Lung (tissue), 12 donors: Measurements from ENCODE around the gene ASS1. TPM values are rescaled to one million over a fixed set of nuclear protein-coding genes. Genes with fewer than 3 reads are reported as not detected.

ENCODE experiments used
- ATAC-seq: fragments of 200-7000 bp; cut with Tn5 transposase; one replicate; pipeline ENCODE4 v1.9.1; 2020; ENCODE audit warnings: moderate number of reproducible peaks; ENCODE audit not compliant: insufficient read depth, low FRiP score
- DNase-seq, 3 donors: peaks; one replicate each; pipeline ENCODE4 v3.0.0-alpha.2; 2013 to 2017
- H3K27ac ChIP-seq, 2 donors: one replicate each; pipeline ENCODE4 v1.5.1; 2013; ENCODE audit warnings: mild to moderate bottlenecking in 2 of 2, moderate library complexity in 2 of 2, control low read depth in 1 of 2, inconsistent platforms in 1 of 2, low read depth in 1 of 2, low read length in 1 of 2
- H3K27me3 ChIP-seq, 3 donors: one replicate each; pipeline ENCODE4 v1.5.1; 2013; ENCODE audit warnings: low read length in 2 of 3; ENCODE audit not compliant: control insufficient read depth in 3 of 3, insufficient read depth in 3 of 3
- H3K36me3 ChIP-seq, 4 donors: one replicate each; pipeline ENCODE4 v1.5.1; 2013; ENCODE audit warnings: low read length in 4 of 4, mild to moderate bottlenecking in 1 of 4, moderate library complexity in 1 of 4; ENCODE audit not compliant: control insufficient read depth in 4 of 4, insufficient read depth in 4 of 4
- H3K4me1 ChIP-seq, 5 donors: one replicate each; pipeline ENCODE4 v1.5.1; 2013; ENCODE audit warnings: low read length in 5 of 5, mild to moderate bottlenecking in 2 of 5, moderate library complexity in 1 of 5; ENCODE audit not compliant: control insufficient read depth in 5 of 5, insufficient read depth in 5 of 5
- H3K4me3 ChIP-seq: one replicate; pipeline ENCODE4 v1.5.1; 2013; ENCODE audit warnings: mild to moderate bottlenecking, control low read depth, moderate library complexity
- H3K9ac ChIP-seq, 2 donors: one replicate each; pipeline ENCODE4 v1.5.1; 2013; ENCODE audit warnings: low read length in 2 of 2, control low read depth in 1 of 2; ENCODE audit not compliant: insufficient read depth in 1 of 2
- H3K9me3 ChIP-seq, 4 donors: one replicate each; pipeline ENCODE4 v1.5.1; 2013; ENCODE audit warnings: low read length in 3 of 4, mild to moderate bottlenecking in 1 of 4, moderate library complexity in 1 of 4; ENCODE audit not compliant: control insufficient read depth in 4 of 4, insufficient read depth in 3 of 4
- WGBS, 2 donors: extraction: QIAGEN DNeasy Blood & Tissue Kit; methylation state at CpG; one replicate each; pipeline ENCODE4 v1.1.7; 2013; 5-methylcytosine and 5-hydroxymethylcytosine counted together
- polyA plus RNA-seq, 2 donors: library from polyadenylated mRNA; stranded (reverse); fragments of 200-250 nt; gene quantifications; one replicate each; pipeline ENCODE4 v1.2.1, GENCODE V29; 2013
- total RNA-seq, 2 donors: library from RNA; depleted of rRNA in 1 of 2; stranded (reverse); fragments of >200 nt in 1 of 2; gene quantifications; one replicate each; pipeline ENCODE4 v1.2.1, GENCODE V29; 2014 to 2021
- TF ChIP-seq, protein P1 (sequence below): IDR thresholded peaks from 2 replicates; pipeline ENCODE4 v1.5.1; 2012; ENCODE audit warnings: mild to moderate bottlenecking; ENCODE audit errors: control extremely low read depth, extremely low read depth
- donor health status: control.
- donor health status: control.
- donor health status: Bipolar disorder and iron deficiency.
- donor health status: healthy.
- donor health status: DM: yes; HTN: yes; CAD: no.

The ASS1 gene
- total and polyA plus RNA-seq, 4 donors: 51.2 to 165 (median 112) TPM

DNA sequence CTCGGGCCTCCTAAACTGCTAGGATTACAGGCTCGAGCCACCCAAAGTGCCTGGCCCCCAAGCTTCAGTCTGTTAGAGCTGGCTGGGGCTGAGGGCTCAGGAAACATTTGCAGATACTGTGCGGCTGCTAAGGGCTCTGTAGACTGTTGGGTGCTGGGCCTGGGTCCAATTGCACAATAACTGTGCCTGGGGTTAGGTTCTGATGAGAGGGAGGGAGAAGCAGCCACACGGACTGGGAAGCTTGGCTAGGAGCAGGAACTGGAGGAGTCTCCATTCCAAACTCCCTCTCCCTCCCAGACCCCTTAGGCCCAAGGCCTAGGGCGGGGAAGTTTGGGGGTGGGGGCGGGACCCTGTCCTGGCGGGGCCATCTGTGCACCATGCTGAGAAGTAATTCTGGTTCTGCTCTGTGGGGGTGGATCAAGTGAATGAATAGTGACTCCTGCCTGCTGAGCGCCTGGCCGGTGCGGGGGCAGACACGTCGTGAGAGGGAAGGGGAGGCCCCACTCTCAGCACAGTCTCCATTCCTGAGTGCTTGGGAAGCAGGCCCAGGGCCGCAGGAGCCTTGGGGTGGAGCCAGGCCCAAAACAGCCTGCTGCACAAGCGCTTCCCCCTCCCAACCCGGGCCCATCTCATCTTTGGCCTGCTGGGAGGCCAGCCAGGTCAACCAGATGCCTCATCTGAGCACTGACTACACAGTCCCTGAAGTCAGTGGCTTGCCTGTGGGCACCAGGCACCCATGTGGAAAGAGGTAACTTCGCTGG, 1.5 kb downstream of the ASS1 start:
- no peaks in the 10 kb centered on the region for H3K27me3 ChIP-seq
- no peak overlapping the region for H3K4me3 ChIP-seq
- no peaks in the 10 kb centered on the region for H3K36me3 ChIP-seq
- H3K9ac ChIP-seq: no peak overlapping the region
- peak overlapping the region; percentile 53 to 77 for H3K27ac ChIP-seq
- peak; percentile 68 to 89 (median 73) for DNase-seq
- H3K9me3 ChIP-seq: no peaks in the 10 kb centered on the region
- peaks cover 3 to 39% (median 30%) of the 10 kb centered on the region in 5 donors for H3K4me1 ChIP-seq
- TF ChIP-seq, protein P1, sequence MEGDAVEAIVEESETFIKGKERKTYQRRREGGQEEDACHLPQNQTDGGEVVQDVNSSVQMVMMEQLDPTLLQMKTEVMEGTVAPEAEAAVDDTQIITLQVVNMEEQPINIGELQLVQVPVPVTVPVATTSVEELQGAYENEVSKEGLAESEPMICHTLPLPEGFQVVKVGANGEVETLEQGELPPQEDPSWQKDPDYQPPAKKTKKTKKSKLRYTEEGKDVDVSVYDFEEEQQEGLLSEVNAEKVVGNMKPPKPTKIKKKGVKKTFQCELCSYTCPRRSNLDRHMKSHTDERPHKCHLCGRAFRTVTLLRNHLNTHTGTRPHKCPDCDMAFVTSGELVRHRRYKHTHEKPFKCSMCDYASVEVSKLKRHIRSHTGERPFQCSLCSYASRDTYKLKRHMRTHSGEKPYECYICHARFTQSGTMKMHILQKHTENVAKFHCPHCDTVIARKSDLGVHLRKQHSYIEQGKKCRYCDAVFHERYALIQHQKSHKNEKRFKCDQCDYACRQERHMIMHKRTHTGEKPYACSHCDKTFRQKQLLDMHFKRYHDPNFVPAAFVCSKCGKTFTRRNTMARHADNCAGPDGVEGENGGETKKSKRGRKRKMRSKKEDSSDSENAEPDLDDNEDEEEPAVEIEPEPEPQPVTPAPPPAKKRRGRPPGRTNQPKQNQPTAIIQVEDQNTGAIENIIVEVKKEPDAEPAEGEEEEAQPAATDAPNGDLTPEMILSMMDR: no peak
- WGBS, 2 donors: 51 to 73% methylated on average over 16 of the region's 16 CpGs
- peak; percentile 49 for ATAC-seq

DNA sequence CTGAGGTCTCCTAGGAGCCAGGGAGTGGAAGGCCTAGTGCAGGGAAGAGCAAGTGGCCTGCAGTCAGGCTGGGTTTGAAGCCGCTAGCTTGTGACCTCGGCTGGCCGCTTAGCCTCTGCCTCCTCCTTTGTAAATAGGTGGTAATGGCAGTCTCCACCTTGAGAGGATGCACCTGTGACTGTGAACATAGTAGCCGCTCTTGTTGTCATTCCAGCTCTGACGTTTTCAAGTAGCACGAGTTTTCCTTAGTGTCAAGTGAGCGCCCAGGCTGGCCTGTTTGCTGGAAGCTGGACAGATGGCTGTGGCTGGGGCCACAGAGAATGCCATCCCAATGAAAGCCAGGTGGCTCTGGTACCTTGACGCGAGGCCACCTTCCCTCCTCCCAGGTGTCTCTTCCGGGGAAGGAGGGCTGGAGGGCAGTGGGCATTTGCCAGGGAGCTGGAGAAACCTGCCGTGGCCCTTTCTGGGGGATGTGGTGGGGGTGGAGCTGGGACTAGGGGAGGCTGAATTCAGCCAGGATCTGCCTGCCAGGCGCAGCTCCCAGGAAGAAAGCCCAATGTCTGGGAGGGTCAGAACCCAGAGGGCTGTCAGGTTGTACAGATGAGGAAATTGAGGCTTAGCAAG, 2.5 kb downstream of the ASS1 start:
- no peaks in the 10 kb centered on the region for H3K9me3 ChIP-seq
- no peak for DNase-seq
- 77 to 88% methylated on average over 12 of the region's 12 CpGs for WGBS, 2 donors
- TF ChIP-seq, protein P1: no peak
- ATAC-seq: no peak
- no peaks in the 10 kb centered on the region for H3K27me3 ChIP-seq
- no peaks in the 10 kb centered on the region for H3K36me3 ChIP-seq
- no peak overlapping the region for H3K9ac ChIP-seq
- peaks cover 3 to 49% (median 40%) of the 10 kb centered on the region in 5 donors for H3K4me1 ChIP-seq
- no peak overlapping the region for H3K4me3 ChIP-seq
- peak overlapping the region; percentile 48 to 53 for H3K27ac ChIP-seq

DNA sequence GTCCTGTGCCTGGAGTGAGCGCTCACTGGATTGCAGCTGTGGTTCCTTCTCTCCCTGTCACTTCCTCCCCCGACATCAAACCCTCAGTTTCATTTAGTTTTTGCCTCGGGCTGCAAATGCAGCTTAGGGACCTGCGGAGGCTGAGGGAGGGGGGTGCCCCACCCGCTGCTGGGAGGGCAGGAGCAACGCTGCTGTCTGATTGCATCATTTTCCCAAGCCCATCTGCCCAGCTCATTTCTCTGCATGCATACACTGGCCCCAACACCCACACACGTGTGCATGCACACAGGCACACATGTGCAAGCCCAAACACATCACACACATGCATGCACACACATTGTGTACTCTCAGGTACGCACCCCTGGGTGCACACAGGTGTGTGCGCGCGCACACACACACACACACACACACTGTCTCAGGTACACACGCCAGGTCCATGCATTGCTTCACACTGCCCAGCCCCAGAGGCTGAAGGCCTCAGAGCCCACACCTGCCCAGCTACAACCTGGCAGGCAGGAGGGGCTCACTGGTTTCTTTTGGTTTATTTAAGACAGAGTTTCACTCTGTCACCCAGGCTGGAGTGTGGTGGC, 3.4 kb downstream of the ASS1 start:
- no peaks in the 10 kb centered on the region for H3K27me3 ChIP-seq
- H3K36me3 ChIP-seq: no peaks in the 10 kb centered on the region
- H3K9ac ChIP-seq: no peak overlapping the region
- no peak overlapping the region for H3K4me3 ChIP-seq
- TF ChIP-seq, protein P1: no peak
- DNase-seq (no peak), ATAC-seq (no peak)
- WGBS, 2 donors: 57 to 59% methylated on average over 12 of the region's 12 CpGs
- no peaks in the 10 kb centered on the region for H3K9me3 ChIP-seq
- H3K27ac ChIP-seq: no peak overlapping the region
- peaks cover 3 to 50% (median 41%) of the 10 kb centered on the region in 5 donors for H3K4me1 ChIP-seq
